ENCODE measurements around the gene TERC.

DNA sequence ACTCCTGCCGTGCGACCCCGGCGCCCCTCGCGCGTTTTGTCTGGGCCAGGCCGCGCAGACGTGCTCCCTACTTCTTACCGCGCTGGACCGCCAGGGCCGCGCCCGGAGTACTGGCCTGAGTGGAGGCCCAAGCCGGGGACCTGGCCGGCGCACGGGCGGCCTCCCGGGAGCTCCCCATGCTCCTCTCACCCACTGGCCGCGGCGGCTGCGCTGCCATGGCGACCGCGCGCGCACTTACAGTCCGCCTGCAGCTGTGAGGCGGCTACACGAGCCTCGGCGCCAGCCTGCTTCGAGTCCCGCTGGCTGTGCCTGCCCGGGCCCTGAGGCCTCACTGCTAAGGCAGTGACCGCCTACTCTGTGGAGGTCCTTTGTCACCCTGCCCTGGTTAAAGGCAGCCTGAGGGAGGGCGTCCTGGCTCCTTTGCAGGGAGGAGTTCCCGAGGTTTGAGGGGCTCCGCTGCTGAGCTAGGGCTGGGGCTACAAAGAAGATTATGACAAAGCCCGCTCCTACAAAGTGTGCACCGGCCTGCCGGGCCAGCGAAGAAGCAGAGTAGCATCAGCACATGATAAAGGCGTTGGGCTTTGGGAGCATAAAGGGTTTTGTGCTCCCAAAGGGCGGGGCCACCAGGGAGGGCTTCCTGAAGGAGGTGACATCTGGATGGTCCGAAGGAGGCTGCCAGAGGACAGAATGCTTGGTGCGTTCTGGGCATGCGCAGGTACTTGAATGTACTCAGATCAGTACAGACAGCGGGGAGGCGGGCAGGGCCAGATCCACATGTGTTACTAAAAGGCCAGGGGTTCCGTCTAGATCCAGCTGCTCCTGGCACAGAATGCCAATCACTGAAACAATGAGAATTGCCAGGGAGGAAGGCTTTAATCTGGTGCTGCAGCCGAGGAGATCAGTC is 47.7 kb upstream of the TERC start, which contains the start of the genes LRRC34 and LRRIQ4:
- TF ChIP-seq, protein P1, sequence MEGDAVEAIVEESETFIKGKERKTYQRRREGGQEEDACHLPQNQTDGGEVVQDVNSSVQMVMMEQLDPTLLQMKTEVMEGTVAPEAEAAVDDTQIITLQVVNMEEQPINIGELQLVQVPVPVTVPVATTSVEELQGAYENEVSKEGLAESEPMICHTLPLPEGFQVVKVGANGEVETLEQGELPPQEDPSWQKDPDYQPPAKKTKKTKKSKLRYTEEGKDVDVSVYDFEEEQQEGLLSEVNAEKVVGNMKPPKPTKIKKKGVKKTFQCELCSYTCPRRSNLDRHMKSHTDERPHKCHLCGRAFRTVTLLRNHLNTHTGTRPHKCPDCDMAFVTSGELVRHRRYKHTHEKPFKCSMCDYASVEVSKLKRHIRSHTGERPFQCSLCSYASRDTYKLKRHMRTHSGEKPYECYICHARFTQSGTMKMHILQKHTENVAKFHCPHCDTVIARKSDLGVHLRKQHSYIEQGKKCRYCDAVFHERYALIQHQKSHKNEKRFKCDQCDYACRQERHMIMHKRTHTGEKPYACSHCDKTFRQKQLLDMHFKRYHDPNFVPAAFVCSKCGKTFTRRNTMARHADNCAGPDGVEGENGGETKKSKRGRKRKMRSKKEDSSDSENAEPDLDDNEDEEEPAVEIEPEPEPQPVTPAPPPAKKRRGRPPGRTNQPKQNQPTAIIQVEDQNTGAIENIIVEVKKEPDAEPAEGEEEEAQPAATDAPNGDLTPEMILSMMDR (IDR thresholded peaks at IDR 0.05): no peak
- TF ChIP-seq POLR2A (IDR thresholded peaks at IDR 0.05): no peak
